SIG-M5 treated with dmso at 0.1 percent for 504 hours (cell line): ENCODE results near the gene GARNL3.

Experiments used
- DNase-seq: peaks from one replicate; lab custom pipeline; 2025; ENCODE audit not compliant: unreplicated experiment; lab: John Stamatoyannopoulos, UW

Gene GARNL3

DNA sequence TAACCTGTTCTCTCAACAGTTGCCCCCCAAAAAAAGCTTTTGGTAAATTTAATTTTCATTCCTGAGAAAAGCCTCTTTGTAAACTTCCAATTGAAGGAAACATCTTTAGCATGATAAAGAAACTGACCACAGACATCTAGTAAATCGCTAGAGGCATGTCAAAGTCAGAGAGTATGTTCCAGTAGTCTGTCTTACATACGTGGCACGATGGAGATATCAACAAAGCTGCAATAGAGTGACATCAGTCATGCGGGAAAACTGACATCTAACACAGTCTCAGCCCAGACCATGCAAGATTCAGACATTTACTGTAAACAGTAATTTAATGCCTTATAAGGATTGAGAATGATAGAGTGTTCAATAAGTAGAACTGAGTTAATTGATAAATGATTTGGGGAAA lies 45.1 kb downstream of the GARNL3 start:
- no peak for DNase-seq

DNA sequence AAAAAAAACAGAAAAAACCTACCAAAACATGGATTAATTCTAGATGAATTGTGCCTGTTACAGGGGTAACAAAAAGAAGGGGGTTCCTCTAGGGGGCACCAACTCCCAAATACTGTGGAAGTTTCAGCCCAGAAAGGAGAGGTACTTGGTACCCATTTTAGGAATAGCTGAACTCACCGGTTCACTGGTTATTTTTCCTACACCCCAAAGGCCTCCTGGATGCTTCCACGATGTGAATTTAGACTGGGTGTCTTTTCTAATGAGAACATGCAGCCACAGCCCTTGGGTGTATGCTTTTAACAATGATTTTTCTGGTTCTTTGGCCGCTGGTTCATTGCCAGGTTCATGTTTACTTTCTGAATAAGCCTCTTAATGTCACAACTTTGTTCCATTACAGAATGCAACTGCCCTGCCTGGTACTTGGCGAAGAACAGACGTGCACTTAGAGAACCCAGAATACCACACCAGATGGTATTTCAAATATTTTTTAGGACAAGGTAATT lies 46.7 kb downstream of the GARNL3 start:
- DNase-seq: peak; percentile 12

GRCh38 chr9:127313042-127313560 lies 48.5 kb downstream of the GARNL3 start:
- DNase-seq: no peak

DNA sequence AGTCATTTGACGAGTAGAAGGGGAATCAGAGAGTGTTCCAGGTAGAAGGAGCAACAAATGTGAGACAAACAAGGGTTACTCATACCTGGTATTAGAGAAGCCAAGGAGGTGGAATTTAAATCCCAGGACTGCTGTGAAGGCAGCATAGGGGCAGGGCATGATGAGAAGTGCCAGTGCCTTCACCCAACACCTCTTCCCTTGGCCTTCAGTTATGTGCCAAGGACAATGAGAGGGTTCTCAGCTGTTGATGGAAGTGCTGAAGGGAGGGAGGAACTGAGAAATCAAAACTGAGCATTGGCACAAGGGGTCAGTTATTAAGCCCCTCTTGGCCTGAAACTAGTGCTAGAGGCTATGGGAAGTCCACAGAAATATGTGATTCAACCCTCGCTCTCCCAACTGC lies 50.3 kb downstream of the GARNL3 start:
- DNase-seq: no peak

DNA sequence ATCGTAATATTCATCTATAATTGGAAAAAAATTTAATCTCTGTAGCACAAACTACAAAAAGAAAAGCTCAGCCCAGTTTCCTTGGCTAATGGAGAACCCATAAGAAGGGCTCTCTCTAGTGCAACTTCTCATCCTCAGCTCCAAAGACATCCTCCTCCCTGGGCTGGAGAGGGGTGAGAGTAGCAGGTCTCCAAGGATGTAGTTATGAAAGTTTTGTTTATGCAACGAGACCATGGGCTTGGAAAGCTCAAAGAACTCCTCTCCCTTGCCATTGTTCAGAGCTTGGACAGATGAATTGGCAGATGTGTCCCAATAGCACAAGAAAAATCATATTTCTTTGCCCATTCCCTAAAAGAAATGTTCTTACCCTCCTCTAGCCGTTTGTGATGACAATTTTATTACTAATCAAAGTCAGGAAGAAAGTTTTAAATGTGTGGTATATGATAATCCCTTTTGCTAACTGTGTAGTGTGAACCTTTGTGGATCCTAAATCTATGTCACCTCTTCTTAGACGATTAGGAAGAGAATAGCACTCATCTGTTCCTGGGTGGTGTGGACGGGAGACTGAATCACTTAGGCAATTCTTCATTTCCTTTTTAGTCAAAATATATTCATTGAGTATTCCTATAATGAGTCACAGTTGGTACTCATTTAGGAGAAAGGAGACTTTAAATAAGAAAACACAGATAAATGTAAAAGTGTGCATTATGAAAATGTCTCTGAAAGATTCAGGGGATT lies 52.2 kb downstream of the GARNL3 start:
- DNase-seq: no peak

DNA sequence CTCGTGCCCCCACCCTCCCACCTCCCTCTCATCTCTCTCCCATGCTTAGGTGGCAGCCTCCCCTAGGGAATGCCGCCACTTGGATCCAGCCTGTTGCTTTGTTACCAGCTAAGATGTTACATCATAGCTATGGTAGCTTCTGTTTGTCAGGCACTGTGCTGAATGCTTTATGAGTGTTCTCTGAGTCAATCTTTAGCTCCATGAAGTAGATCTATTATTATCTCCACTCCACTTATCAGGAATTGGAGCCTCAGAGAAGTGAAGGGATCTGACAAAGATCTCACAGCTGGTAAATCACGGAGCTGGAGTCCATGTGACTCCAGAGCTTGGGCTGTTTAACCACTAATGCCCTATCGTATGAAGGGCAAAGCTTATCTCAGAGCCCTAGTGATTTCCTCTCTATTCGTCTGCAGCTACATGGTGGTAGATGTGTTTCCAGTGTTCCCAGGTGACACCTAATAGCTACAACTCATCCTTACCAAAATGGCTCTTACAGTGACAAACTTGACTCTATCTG lies 54.1 kb downstream of the GARNL3 start:
- DNase-seq: no peak

GRCh38 chr9:127319366-127320114 lies 55.0 kb downstream of the GARNL3 start:
- peak; percentile 2 for DNase-seq

DNA sequence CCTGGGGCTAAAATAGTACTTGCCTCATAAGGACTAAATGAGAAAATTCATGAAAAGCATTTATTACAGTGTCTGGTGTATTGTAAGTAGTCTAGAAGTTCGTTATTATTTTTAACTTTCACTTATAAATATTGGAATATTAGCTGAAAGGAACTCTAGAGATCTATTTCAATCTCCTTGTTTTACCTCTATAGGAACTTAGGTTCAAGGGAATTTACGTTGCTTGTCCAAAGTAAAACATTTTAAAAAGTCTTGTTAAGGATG lies 55.5 kb downstream of the GARNL3 start:
- no peak for DNase-seq

DNA sequence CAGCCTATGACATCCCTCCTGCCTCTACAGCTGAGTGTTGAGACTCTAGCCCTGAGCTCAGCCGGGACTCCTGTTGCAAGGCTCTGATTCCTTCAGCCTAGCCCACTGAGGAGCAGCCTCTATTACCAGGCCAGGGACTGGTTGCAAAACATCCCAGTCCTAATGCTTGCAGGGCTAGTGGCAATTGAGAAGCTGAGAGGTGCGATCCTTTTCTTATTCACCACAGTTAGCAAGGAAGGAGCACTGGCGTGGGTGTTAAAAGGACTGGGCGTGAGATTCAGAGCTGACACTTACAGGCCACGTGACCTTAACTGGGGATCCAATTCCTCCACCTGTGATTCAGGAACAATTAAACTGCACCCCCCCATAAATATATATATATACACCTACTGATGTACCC lies 58.8 kb downstream of the GARNL3 start:
- DNase-seq: no peak

DNA sequence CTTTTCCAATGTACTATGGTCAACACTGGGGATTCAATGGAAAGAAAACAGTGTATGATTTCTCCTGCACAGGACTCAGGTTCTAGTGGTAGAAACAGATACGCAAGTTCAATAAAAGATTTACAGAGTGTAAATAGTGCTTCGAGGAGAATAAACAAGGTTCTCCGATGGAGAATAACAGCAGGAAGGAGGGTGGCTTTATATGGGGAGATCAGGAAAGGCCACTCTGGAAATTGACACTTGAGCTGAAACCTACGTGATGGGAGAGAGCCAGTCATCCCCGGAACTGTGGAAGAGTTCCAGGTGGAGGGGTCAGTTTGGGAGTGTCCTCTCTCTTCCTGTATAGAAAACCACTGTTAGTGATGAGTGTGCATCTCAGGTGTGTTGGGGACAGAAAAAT lies 65.9 kb downstream of the GARNL3 start:
- DNase-seq: no peak

DNA sequence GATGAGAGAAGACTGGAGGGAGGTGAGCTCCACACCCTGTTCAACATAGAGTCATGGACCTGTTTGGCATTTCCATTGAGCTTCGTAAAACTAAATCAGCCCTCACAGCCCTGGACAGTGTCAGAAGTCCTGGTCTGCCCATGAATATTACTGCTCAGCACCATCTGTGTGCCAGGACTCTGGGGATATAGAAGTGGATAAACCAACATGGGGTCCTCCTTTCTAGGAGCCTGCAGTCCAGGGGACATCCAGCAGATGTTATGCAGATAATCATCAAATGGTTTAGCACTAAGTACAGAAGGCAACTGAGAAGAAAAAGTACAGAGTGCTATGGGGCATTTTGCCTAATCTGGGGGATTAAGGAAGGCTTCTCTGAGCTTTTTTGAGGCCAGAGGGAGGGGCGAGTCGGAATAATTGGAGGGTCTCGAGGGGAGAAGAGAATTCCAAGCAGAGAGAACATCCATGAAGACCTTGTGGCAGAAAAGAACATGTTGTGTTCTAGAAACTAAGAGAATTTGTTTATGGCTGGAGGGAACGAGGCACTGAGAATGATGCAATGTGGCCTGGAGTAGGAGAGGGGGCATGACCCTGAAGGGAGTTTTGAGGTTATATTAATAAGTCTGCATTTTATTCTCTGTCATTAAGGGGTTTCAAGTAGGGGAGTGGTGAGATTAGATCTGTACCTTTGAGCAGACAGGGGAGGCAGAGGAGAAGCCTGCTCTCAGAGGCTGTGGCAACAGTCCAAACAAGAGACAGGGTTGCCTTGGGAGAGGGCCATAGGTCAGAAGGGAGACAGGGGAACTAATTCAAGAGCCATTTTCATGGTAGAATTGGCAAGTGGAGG lies 68.9 kb downstream of the GARNL3 start:
- no peak for DNase-seq

DNA sequence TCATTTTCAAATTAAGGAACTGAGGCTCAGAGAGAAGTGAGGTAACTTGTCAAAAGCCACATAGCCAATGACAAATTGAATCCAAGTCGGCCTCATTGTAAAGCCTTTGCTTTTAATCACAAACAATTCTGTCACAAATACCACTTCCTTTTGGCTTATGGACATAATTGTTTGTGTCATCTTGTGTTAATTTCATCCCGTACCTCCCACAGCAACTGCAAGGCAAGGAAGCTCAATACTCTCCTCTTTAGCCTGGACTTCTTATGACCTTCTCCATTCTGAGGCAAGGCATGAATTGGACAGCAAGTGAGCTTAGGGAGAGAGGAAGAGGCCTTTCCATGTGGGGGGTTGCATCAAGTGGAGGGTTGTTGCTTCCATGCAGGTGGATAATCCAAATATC lies 70.2 kb downstream of the GARNL3 start:
- no peak for DNase-seq

DNA sequence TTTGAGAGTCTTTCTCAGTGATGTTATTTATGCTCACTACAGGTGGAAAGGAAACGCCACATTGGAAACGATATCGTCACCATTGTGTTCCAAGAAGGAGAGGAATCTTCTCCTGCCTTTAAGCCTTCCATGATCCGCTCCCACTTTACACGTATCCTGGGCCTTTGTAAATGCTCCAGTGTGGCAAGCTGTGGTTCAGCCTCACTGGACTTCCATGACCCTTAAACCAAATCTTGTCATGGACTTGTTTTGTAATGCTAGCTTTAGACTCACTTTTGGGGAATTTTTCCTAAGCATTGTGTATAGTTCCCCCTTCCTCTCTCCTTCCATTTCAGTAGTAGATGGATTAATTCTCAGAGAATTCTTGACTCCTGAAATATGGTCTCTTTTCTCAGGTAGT lies 71.5 kb downstream of the GARNL3 start:
- DNase-seq: no peak

DNA sequence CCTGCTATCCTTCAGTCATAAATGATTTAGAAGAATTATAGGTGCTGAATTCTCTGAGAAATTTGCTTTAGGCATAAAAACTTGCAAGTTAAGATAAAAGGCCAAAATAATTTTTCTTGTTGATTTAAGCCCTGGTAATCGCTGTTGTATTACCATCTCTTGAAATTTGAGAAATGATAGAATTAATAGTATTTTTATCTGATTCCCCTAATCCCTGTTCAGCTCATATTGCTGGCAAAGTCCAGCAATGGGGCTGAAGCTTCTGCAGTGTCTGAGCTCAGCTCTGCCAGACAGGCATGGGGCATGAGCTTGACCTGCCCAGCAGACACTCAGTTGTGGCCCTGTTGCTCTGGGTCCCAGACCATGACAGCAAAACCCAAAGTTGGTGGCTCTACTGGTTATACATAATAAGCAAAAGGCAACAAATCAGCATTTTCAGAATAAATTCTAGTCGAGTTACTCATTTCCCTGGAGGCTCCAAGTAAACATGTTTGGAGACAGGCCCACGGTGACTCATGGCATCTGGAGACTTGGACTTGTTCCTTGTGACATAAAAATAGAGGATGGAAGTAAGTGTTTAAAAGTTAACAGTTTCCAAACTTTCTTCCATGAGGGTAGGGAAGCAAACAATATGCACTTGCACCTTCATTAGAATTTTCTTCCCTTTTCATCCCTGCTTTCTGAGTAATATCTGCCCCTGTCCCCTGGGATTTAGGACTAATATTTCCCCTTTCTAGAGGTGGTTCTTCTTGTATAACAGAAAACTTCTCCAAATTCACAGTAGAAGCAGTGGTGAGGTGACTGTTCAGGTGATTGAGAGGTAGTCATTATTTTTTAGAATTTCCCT lies 72.2 kb downstream of the GARNL3 start:
- peak; percentile 37 for DNase-seq

- no peak for DNase-seq
Measured at GRCh38 chr9:127340721-127341120, 76.1 kb downstream of the GARNL3 start.

- no peak for DNase-seq
Measured at GRCh38 chr9:127341152-127341551, 76.6 kb downstream of the GARNL3 start.

DNA sequence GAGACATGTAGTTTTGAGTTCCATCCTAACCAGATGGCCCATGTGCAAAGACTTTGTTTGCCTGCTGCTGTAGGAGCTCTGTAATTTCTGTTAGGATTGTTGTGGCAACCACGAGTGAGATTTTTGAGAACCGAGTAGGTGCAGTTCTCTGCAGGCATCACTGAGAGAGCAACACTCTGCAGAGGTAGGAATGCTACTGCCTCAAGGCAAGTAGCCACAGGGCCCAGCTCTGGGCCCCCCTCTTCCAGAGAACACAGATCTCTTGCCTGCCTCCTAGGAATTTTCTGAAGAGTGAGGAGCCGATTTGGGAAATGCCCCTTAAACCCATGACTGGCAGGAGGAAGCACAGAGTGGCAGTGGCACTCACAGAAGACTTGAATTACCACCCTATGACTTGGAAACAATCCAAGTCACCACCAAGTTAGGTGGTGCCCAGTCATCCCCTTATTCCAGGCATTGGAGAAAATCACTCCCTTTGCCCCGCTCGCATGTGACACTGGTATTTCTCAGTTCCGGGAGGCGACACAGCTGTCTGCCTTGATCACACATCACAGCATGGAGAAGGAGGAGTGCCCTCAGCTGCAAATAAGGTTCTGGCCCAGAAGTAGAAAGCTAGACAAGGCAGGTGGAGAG lies 79.9 kb downstream of the GARNL3 start:
- no peak for DNase-seq

- no peak for DNase-seq
Measured at GRCh38 chr9:127345566-127345965, 81.0 kb downstream of the GARNL3 start.

DNA sequence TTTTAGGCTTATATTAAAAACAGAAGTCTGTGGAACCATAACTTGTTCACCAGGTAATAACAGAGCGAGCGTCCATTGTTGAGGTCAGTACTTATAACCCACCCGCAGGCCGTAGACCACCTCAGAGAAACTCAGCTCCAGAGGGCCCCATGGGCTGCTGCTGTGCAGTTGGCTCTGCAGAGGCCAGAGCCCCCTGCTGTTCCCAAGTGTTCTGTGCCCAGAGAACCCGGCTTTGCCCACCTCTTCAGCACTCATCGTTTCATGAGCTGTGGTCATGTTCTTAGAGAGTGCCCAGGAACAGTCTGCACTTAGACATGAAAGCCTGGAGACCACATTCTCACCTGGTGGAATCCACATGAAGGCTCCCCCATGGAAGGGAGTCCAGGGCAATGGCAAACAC lies 82.0 kb downstream of the GARNL3 start:
- no peak for DNase-seq
